Neutrophil (primary cell): ENCODE results near the gene IRF2BP1.

Source experiments
- H3K27ac ChIP-seq: fragments of 200-600 bp; sonication (generic); 2 replicates; pipeline ENCODE4 v1.5.1; 2016; ENCODE audit warnings: mild to moderate bottlenecking, moderate library complexity
- H3K27me3 ChIP-seq: fragments of 200-600 bp; sonication (generic); 2 replicates; pipeline ENCODE4 v1.6.0; 2016; ENCODE audit warnings: mild to moderate bottlenecking
- H3K36me3 ChIP-seq: fragments of 200-600 bp; sonication (generic); 2 replicates; pipeline ENCODE4 v1.5.1; 2017
- H3K4me1 ChIP-seq, 2 experiments: fragments of 200-600 bp in 1 of 2; sonication (generic) in 1 of 2; 1 replicate in 1 of 2; 2 replicates in 1 of 2; pipeline versions ENCODE4 v1.5.1 to v1.6.1; 2013 to 2016; ENCODE audit warnings: low read depth in 1 of 2, low read length in 1 of 2, mild to moderate bottlenecking in 1 of 2, moderate library complexity in 1 of 2; ENCODE audit not compliant: control insufficient read depth in 1 of 2, insufficient read depth in 1 of 2
- H3K4me3 ChIP-seq, 2 experiments: fragments of 200-600 bp in 1 of 2; sonication (generic) in 1 of 2; 1 replicate in 1 of 2; 2 replicates in 1 of 2; pipeline ENCODE4 v1.5.1; 2013 to 2016; ENCODE audit warnings: low read depth in 1 of 2, low read length in 1 of 2, mild to moderate bottlenecking in 1 of 2, moderate library complexity in 1 of 2
- H3K9me3 ChIP-seq: fragments of 200-600 bp; sonication (generic); 2 replicates; pipeline ENCODE4 v1.5.1; 2016
- CTCF ChIP-seq: fragments of 200-600 bp; sonication (generic); IDR thresholded peaks from 2 replicates; pipeline ENCODE4 v1.5.1; 2016; ENCODE audit warnings: antibody characterized with exemption

IRF2BP1 gene

GRCh38 chr19:45862564-45863334, 23.2 kb downstream of the IRF2BP1 start, which contains the start of gene SYMPK:
TSS of gene SYMPK (minus strand) at chr19:45863147. CDS start at chr19:45854495, 8,652 bp downstream.
- peaks cover 18 to 20% of the 10 kb centered on the region in 2 experiments for H3K4me1 ChIP-seq
- peak within 1 kb of the TSS; percentile 73 for H3K27ac ChIP-seq
- peak; percentile 43 for TF ChIP-seq CTCF
- peaks cover 44% of the 10 kb centered on the region for H3K27me3 ChIP-seq
- no peaks in the 10 kb centered on the region for H3K36me3 ChIP-seq
- no peaks in the 10 kb centered on the region for H3K9me3 ChIP-seq
- H3K4me3 ChIP-seq = peak within 1 kb of the TSS; percentile 78 to 87

- Histone ChIP-seq H3K4me1 (peaks cover 18 to 20% of the 10 kb centered on the region in 2 experiments), H3K27ac (peak overlapping the region; percentile 73), H3K4me3 (peak overlapping the region; percentile 78 to 87), H3K27me3 (peaks cover 41% of the 10 kb centered on the region), H3K36me3 (no peaks in the 10 kb centered on the region), H3K9me3 (no peaks in the 10 kb centered on the region)
- no peak for TF ChIP-seq CTCF
Measured at GRCh38 chr19:45862271-45862563, 23.7 kb downstream of the IRF2BP1 start.

- peaks cover 18 to 20% of the 10 kb centered on the region in 2 experiments for H3K4me1 ChIP-seq
- no peak overlapping the region for H3K27ac ChIP-seq
- H3K27me3 ChIP-seq = peaks cover 25% of the 10 kb centered on the region
- H3K9me3 ChIP-seq = no peaks in the 10 kb centered on the region
- H3K4me3 ChIP-seq = no peak overlapping the region
- H3K36me3 ChIP-seq = peaks cover 5% of the 10 kb centered on the region
- no peak for TF ChIP-seq CTCF
Measured at GRCh38 chr19:45860359-45861259, 25.3 kb downstream of the IRF2BP1 start.

- no peaks in the 10 kb centered on the region for H3K27me3 ChIP-seq
- no peak for TF ChIP-seq CTCF
- H3K9me3 ChIP-seq = no peaks in the 10 kb centered on the region
- no peak overlapping the region for H3K27ac ChIP-seq
- H3K4me1 ChIP-seq = no peaks in the 10 kb centered on the region
- no peak overlapping the region for H3K4me3 ChIP-seq
- H3K36me3 ChIP-seq = peaks cover 58% of the 10 kb centered on the region
Measured at GRCh38 chr19:45854167-45854778, 31.7 kb downstream of the IRF2BP1 start.

GRCh38 chr19:45852983-45853382, 33.0 kb downstream of the IRF2BP1 start:
- peaks cover 70% of the 10 kb centered on the region for H3K36me3 ChIP-seq
- TF ChIP-seq CTCF = no peak

More at GRCh38 chr19:45852983-45853382, 33.0 kb downstream of the IRF2BP1 start:
- Histone ChIP-seq H3K9me3 (no peaks in the 10 kb centered on the region), H3K27me3 (no peaks in the 10 kb centered on the region), H3K4me1 (no peaks in the 10 kb centered on the region), H3K4me3 (no peak overlapping the region), H3K27ac (no peak overlapping the region)
